NCI-H446 treated with DMSO at 0.1 percent for 48 hours (cell line): ENCODE data around the gene SLC16A3.
"Not testable (repeated sequence)": the region's sequence is repeated elsewhere in the genome, so short reads cannot be mapped to it uniquely, and the experiment has no call there.

Experiments
- DNase-seq: peaks from one replicate; lab custom pipeline; 2025; lab: John Stamatoyannopoulos, UW

Gene SLC16A3

DNA sequence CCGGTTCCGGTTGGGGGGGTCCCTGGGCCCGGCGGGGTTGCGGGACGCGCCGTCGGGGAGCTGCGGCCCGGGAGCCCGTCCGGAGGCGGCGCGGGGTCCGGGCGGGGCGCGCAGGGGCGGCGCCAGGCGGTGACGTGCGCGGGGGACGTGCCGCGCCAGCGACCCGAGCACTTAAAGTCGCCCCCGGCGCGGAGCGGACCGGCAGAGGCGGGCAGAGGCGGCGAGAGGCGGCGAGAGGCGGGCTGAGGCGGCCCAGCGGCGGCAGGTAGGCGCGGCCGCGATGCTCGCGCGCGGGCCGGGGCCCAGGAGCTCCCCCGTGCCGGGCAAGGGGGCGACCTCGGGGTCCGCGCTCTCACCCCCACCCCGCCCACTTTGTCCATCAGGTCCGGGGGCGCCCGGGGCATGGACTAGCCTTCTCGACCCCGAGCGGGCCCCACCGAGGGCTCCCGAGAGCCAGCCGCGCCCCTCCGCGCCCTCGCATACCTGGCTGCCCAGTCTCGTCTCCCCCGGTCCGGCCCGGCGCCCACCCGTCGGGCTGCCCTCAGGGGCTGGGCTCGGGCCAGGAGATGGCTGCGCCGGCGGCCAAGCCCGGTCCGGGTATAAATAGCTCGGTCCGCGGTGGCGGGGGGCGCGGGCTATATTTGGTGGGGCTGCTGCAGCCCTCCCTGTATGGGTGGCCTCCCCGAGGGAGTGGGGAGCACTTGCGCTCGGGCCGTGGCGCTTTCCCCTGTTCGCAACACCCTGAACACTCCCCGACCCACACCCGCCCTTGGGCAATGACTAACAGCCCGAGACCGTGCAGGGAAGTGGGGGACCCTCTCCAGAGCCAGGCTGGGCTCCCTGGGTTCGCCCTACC lies at the start of gene SLC16A3:
TSS of gene SLC16A3 (plus strand) at position 201 of the 856 bp plus-strand sequence. CDS start 6,967 bp downstream, outside the sequence.
- no peak for DNase-seq

DNA sequence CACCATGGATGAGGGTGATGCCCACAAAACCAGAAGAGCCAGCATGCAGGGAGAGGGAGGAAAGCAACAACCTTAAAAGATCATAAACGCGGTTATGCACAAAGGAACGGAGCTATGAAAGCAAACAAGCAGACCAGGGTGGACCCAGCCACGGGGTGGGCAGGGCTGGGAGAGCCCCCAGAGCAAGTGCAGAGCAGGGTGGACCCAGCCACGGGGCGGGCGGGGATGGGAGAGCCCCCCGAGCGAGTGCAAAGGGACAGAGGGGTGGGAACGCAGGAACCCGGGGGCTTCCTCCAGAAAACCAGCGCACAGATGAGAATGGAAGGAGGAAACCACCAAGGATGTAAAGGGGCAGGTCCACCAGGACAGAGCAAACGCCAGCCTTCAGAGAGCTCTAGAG lies 49.4 kb upstream of the SLC16A3 start:
- DNase-seq, result no peak

DNA sequence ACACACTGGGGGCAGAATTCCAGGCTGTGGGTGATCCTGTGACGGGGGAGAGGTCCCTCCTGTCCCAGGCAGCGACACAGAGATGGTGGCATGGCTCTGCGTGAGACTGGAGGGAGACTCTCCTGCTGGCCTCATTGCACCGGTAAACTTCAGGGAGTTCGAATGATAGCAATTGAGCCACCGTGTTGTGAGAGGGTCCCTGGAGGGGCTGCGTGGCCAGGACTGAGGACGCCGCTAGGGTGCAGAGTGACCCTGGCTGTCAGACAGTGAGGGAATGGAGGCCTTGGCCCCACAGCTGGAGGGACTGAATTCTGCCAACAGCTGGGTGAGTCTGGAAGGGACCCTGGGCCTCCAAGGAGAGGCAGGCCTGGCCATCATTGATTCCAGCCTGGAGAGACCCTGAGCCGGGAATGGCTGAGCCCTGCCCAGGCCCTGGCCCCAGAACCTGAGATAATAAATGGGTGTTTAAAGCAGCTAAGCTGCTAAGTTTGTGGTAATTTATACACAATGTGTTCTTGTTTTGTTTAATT lies 48.8 kb upstream of the SLC16A3 start:
- DNase-seq, result no peak

GRCh38 chr17:82180776-82181528 lies 47.9 kb upstream of the SLC16A3 start:
- peak; percentile 38 for DNase-seq

DNA sequence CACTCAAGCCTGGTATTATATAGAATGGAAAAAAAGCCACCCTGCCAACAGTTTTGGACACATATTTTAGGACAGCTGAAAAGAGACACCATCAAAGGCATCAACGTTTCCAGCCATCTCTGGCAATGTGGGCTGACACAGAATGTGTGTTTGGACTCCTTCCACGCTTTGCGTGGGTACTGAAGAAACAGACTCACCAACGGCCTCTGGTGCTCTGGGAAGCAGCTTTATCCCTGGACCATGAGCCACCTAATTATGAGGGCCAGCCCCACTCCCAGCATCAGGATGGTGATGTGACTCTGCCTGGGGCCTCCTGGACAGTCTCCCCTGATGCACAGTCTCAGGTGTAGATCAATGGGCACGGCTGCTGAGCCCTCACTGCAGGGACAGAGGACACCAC lies 44.1 kb upstream of the SLC16A3 start:
- DNase-seq, result no peak

GRCh38 chr17:82186221-82186620 lies 42.6 kb upstream of the SLC16A3 start:
- DNase-seq, result no peak

DNA sequence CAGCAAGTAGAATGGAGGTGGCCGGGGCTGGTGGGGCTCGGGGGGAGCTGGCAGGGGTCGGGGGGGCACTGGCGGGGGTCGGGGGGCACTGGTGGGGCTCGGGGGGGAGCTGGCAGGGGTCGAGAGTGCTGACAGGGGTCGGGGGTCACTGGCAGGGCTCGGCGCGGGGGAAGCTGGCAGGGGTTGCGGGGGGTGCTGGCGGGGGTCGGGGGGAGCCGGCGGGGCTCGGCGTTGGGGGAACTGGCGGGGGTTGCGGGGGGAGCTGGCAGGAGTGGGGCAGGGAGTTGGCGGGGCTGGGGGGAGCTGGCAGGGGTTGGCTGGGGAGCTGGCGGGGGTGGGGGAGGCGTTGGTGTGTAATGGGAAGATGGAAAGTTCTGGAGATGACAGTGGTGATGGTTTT lies 41.3 kb upstream of the SLC16A3 start:
- DNase-seq, result no peak

- DNase-seq, result no peak
Observed at GRCh38 chr17:82188001-82188961, 40.6 kb upstream of the SLC16A3 start.

DNA sequence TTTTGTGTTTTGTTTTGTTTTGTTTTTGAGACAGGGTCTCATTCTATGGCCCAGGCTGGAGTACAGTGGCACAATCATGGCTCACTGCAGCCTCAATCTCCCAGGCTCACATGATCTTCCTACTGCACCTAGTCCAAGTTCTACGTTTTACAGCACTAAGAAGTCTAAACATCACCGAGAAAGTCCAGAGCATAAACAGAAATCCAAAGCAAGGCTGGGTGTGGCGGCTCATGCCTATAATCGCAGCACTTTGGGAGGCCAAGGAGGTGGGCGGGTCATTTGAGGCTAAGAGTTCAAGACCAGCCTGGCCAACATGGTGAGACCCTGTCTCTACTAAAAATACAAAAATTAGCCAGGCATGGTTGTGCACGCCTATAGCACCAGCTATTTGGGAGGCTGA lies 35.8 kb upstream of the SLC16A3 start:
- DNase-seq, result not testable (repeated sequence)

- no peak for DNase-seq
Observed at GRCh38 chr17:82193520-82194220, 35.2 kb upstream of the SLC16A3 start.

DNA sequence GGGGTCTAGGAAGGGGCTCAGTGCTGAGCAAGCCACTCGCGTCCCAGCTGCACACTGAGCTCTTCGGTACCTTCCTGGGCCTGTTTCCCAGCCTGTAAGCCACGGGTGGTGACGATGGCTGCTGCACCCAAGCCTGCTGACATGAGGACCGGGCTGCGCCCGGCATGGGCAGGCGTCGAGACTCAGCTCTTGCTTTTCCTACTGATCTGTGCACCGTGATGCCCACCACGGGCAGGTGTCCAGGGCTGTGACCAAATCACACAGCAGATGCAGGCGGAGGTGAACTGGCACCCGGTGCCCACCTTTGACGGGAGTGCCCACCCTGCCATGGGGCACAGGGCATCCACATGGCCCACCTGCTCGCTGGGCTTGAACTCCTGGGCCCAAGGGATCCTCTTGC lies 34.1 kb upstream of the SLC16A3 start:
- DNase-seq, result no peak

DNA sequence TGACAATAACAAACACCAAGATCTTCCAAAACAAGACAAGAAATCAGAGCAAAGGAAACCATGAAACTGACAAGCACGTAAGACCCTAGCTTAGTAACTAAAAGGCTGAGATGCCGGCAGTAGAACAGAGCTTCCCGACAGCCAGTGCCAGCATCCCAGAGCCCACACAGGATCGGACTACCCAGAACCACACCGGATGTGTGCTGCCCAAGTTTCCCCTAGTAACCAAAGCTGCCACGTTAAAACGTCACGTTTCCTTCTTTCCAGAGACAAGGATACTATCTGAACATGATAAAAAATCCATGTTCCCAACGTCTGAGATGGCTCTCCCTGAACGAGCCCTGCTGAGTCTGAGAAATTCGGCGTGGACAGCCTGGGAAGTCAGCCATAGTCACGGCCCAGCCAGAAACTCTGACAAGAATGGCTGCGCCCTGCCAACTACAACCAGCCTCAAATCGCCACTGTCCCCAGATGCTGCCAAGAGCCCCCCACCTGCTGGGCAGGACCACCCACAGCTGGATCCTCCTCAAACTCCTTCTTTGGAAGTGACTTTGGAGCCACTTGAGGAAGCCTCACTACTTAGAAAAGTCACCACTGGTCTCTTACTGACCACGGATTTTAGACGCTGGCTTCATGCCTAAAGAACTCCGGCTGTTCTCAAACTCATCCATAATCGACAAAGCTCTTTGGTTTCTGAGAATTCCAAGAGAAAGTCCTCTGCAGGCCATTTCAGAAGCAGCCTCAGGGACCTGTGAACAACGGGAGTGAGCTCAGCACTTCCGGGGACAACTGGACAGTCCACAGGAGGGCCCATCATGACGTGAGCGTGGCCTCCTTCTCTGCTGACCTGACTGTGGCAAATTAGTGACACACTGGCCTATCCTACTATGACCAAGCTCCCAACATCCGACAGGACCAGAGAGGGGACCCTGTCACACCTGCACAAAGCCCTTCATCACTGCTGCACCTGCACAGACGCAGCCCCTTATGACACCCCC lies 32.9 kb upstream of the SLC16A3 start:
- no peak for DNase-seq

DNA sequence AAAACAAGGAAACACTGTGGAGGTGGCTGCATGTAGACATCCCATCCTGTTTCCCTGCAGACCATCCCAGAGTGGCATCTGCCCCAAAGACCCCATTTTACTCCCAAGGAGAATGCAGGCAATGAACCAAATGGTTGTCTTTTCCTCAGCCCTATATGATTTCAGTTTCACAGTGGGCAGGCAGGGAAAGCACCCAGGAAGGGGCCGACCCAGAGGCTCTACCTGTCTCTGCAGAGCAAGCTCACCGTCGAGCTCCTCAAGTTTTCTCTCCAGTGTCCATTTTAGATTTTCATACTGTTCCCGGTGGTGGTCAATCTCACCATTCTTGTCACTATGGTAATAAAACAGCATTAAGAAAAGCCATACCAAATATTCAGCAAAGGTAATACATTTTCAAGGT lies 30.8 kb upstream of the SLC16A3 start:
- DNase-seq, result no peak

DNA sequence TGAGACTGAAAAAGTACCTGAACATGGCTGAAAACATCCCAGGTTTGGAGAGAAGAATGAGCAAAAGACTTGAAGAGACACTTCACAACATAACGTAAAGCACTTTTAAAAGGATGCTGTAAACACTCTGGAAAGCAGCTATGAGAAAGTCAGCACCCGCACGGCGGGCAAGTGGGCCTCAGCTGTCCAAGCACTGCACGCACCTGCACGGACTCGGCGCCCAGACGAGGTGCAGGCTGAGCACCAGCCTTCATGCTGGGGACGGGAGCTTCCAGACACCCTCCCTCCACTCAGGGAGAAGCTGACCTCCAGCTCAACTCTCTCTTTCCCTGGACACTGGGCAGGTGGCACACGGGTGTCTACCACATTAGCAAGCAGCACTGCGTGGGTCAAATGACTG lies 29.3 kb upstream of the SLC16A3 start:
- DNase-seq, result no peak

GRCh38 chr17:82200135-82200534 lies 28.7 kb upstream of the SLC16A3 start:
- DNase-seq, result no peak

DNA sequence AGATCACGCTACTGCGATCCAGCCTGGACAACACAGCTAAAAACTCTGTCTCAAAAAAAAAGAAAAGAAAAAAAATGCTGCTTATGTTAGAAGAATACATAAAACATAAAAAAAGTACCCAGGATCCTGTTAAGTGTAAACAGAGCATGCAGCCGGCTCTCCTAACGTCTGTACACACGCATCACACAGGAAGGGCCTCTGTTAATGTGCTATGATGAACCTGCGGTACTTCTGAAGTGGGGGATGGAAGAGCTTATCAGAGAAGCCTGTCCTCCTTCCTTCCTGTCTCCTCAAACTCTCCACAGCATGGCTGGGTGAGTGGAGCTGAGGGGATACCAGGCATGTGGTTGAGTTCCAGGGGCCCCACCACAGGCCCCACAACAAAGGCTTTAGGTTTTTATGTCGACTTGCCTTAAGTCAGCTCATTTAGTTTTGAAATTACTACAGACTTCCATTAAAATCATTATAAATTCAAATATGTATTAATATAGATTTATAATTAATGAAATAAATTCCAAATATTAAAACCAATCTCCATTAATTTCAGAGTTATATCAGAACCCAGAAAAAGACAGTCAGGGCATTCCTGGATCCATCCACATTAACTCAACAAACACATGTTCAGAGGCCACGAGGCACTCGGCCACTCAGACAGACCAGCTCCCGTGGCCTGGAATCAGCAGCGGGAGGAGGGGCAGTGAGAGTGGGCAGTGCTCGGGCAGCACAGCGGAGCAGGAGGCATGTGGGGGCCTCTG lies 27.9 kb upstream of the SLC16A3 start:
- DNase-seq, result no peak

DNA sequence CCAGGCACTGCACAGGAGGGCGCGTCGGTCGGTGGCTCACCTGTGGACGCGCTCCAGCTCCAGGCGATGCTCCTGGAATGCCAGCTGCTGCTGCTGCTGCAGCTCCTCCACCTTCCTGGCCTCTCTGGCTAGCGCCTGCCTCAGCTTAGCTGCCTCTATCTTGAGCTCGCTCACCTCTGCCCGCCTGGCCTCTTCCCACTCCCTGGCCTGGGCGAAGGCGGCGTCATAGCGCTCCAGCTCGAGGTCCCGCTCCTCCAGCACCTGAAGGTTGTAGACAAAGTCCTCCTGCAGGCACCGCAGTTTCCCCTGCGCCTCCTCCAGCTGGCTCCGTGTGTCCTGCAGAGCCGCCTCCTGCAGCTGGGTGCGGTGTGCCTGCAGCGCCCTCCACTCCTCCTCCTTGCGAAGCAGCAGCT lies 27.3 kb upstream of the SLC16A3 start:
- DNase-seq, result no peak

DNA sequence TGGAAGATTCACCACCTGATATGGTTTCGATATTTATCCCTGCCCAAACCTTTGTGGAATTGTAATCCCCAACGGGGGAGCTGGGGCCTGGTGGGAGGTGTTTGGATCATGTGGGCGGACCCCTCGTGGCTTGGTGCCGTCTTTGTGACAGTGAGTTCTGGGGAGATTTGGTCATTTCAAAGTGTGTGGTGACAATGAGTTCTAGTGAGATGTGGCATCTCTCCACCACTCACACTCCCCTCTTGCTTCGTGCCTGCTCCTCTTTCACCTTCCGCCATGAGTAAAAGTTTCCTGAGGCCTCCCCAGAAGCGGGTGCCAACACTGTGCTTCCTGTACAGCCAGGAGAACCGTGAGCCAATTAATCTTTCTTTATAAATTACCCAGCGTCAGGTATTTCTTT lies 25.9 kb upstream of the SLC16A3 start:
- DNase-seq, result no peak

DNA sequence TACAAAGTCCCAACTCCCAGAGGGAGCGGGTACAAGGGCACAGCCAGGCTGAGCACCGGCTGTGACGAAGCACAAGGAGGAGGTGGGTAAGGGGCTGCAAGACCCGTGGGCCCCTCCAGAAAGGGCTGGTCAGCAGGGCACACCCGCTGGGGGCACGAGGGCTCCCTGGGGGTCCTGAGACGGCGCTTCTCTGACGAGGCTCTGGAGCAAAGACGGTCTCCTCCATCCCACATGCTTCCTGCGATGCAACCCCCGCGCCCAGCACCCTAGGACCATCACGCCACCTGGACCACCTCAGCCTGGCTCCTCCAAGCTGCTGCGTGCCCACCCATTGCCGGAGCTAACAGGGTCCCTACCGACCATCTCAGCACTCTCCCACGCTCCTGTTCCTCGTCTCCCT lies 24.9 kb upstream of the SLC16A3 start:
- no peak for DNase-seq
